GM19452 (cell line): ENCODE measurements around the gene APC2.

Source experiments
- ATAC-seq: cut with Tn5 transposase; IDR thresholded peaks from one replicate; pipeline ENCODE4 v1.9.1; 2021; ENCODE audit not compliant: unreplicated experiment

APC2 gene, protein sequence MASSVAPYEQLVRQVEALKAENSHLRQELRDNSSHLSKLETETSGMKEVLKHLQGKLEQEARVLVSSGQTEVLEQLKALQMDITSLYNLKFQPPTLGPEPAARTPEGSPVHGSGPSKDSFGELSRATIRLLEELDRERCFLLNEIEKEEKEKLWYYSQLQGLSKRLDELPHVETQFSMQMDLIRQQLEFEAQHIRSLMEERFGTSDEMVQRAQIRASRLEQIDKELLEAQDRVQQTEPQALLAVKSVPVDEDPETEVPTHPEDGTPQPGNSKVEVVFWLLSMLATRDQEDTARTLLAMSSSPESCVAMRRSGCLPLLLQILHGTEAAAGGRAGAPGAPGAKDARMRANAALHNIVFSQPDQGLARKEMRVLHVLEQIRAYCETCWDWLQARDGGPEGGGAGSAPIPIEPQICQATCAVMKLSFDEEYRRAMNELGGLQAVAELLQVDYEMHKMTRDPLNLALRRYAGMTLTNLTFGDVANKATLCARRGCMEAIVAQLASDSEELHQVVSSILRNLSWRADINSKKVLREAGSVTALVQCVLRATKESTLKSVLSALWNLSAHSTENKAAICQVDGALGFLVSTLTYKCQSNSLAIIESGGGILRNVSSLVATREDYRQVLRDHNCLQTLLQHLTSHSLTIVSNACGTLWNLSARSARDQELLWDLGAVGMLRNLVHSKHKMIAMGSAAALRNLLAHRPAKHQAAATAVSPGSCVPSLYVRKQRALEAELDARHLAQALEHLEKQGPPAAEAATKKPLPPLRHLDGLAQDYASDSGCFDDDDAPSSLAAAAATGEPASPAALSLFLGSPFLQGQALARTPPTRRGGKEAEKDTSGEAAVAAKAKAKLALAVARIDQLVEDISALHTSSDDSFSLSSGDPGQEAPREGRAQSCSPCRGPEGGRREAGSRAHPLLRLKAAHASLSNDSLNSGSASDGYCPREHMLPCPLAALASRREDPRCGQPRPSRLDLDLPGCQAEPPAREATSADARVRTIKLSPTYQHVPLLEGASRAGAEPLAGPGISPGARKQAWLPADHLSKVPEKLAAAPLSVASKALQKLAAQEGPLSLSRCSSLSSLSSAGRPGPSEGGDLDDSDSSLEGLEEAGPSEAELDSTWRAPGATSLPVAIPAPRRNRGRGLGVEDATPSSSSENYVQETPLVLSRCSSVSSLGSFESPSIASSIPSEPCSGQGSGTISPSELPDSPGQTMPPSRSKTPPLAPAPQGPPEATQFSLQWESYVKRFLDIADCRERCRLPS (N-terminal part only)

DNA sequence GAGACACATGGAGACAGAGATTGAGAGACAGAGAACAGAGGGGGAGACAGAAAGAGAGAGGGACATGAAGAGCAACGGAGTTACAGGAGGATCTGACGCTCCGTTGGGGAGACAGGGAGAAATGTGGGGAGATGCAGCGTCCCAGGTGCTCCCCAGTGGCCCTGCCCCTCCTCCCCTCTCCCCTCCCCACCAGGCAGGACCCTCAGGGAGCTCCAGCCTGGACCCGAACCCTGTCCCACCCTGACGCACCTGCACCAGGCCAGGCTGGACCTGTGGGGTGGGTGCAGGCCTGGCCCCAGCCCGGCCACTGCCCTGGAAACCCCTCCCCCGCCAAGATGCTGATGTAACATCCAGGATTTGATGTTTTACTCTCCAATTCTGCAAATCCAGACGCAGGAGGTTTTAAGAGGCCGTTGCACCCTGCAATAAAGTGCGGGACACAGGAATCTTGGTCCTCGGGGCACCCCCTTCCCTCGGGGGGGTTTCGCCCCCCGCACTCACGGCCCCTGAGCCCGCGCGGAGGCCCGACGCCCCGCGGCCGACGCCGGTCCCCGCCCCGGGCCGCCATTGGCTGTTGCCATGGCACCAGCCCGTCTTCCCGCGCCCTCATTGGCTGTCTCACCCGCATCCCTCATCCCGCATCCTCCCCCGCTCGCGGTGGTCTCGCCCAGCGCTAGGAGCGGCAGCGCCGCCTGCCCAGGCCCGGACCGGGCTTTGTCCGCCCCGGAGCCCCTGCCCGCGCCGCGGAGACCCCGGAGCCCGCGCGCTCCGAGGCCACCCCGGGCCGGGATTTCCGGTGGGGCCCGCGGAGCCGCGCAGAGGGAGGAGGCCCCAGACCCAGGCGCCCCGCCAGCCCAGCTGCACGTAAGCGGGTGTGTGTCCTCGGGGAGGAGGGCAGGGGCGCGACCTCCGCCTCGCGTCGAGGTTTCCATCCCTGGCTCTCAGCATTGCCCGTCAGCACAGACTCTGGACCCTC is at the start of gene APC2:
APC2 (plus strand) TSS at position 655 of the 976 bp plus-strand sequence. CDS start 2,881 bp downstream, outside the sequence.
- no peak for ATAC-seq

DNA sequence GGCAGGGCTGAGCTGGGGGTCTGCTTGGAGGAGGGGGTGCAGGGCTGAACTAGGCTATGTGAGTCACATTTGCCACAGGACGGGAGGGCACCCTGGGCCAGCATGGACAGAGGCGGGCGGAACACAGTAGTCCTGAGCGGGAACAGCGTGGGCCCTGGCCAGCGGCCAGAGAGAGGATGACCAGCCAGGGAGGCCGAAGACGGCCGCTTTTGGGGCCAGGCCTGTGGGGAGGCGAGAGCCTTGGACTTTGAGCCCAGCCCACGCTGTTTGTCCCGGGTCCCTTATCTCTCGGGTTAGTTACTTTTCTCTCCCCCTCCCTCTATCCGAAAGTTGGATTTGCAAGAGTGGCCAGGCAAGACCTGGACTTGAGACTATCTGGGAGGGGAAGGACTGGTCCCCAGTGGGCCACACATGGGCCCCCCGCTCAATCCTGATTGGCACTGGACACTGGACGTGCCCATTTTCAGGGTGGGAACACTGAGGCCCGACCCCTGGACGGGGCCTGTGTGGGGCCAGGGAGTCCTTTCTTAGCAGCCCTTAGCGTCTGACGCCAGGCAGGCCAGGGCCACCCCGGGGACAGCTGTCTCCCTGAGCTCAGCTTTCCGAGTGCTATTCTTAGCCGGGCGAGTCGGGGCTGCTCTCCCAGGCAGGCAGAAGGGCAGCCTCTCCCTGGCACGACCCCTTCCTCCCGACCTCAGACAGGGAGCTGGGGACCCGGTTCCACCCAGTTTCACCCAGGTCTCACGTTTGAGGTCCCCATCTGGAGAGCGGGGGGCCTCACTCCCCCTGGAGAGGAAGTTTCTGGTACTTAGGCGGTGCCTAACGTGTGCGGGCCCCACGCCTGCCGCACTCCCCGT is 49.4 kb upstream of the APC2 start:
- no peak for ATAC-seq

DNA sequence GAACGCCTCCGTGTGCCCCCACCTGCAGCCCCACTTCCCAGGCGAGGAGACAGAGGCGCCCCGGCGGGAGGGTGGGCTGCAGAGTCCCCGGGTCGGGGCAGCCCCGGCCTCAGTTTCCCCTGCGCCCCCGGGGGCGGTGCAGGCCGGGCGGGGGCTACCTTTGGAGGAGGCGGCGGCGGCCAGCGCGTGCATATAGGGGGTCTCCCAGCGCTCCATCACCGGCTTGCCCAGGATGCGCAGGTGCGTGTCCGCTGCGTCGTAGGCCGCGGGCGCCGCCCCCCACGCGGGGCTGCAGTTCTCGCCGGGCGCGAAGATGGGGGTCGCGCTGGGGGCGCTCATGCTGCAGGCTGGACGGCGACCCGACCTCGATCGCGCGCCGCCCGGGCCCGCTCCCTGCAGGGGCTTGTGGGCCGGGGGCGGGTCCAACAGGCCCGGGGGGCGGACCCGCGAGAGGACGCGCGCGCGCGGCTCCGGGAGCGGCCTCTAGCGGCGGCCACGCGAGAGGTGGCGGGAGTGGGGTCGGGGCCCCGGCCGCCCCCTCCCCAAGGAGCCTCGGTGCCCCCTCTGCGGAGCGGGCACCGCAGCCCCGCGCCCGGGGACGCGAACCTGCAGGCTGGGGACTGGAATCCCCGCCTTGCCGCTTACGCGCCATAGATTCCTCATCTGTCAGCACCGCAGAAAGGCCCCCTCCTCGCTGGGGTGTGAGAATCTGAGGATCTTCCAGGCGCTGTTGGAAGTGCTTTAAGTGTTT is 48.6 kb upstream of the APC2 start, which contains the start of gene GAMT:
GAMT (minus strand) TSS at position 405 of the 751 bp plus-strand sequence; CDS start at position 339, 66 bp downstream.
- no peak for ATAC-seq

DNA sequence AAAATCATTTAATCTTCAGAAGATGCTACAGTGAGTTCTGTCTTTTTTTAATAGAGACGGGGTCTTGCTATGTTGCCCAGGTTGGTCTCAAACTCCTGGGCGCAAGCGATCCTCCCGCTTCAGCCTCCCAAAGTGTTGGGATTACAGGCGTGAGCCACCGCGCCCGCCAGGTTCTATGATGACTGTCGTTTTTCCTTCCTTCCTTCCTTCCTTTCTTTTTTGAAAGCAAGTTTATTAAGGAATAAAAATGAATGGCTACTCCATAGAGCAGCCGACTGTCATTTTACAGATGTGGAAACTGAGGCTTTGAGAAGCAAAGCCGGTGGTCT is 48.1 kb upstream of the APC2 start:
- no peak for ATAC-seq

DNA sequence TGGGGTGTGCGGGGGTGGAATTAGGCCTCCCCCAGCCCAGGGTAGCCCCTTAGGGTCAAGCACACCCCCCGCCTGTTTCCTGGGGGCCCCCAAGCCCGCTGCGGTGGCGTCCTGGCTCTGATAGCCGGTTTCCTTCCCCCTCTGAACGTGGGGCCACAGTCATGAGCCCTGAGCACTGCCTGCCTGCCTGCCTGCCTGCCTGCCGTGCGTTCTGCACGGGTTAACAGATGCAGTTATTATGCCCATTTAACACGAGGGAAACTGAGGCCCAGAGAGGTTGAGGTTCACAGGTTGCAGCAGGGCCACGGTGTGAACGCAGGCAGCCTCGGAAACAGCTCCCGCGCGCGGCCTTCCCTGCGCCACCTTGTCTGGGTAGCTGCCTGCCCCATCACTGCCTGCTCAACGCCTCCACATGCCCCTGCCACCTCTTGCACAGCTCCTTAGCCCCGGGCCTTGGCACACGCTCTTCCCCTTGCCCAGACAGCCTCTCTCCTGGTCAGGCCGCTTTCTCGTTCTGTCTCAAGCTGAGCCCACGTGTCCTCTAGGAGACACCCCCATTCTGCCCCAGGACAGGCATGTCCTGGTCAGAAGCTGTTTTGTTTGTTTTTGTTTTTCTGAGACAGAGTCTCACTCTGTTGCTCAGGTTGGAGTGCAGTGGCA is 47.4 kb upstream of the APC2 start:
- no peak for ATAC-seq

DNA sequence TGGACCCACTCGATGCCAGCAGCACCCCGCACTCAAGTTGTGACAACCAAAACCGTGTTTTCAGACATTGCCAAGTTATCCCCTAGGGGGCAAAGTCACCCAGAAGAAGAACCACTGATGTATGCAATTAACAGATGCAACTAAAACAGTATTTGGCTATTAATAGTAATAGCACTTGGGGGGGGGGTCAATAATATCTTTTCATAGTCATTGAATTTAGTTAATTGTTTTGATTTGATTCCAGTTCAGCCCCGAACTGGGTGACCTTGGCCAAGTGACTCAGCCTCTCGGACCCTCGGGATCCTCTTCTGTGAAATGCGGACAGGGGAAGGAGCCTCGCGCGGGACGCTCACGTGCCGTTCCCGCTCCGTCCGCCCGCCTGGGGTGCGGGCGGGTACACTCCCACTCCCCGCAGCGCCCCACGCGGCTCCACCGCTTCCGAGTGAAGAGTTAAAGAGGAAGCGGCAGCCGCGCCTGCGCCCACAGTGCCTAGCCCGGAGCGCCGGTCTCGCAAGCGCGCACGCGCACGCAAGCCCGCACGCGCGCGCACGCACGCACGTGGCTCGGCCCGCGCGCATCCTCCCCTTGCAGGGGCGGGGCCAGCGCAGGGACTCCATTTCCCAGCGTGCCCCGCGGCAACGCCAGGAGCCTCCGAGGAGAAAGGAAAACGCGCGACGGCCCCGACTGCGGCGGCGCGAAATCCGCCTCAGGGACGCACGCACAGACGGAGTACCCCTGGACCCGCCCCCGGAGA is 43.0 kb upstream of the APC2 start:
- ATAC-seq = peak; percentile 78

DNA sequence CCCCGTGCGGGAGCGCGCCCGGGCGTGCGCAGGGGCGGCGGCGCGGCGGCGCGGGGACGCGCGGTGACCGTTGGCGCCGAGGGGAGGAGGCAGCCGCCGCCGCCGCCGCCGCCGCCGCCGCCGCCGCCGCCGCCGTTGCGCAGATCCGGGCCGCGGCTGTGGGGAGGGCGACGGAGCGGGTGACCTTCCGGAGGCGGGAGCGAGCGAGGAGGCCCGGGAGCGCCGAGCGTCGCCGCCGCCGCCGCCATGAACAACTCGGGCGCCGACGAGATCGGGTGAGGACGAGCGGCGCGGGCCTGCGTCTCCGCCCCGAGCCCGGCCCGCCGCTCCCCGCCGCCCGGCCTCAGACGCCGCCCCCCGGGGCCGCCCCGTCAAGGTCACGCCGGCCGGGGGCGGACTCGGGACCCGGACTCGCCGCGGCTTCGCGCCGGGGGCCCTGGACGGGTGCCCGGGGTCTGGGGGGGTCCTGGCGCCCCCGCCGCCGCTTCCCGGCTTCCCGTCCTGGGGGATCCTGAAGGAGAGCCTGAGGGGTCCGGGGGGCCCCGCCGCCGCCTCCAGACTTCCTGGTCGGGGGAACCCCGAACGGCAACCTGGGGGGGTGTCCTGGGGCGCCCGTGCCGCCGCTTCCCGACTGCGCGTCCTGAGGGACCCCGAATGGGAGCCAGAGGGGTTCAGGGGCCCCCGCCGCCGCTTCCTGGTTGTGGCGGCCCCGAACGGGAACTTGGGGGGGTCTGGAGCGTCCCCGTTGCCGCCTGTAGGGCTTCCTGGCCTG is 42.2 kb upstream of the APC2 start, which contains the start of gene DAZAP1:
DAZAP1 (plus strand) TSS at position 59 of the 772 bp plus-strand sequence; CDS start at position 247, 188 bp downstream.
- ATAC-seq = peak; percentile 29

DNA sequence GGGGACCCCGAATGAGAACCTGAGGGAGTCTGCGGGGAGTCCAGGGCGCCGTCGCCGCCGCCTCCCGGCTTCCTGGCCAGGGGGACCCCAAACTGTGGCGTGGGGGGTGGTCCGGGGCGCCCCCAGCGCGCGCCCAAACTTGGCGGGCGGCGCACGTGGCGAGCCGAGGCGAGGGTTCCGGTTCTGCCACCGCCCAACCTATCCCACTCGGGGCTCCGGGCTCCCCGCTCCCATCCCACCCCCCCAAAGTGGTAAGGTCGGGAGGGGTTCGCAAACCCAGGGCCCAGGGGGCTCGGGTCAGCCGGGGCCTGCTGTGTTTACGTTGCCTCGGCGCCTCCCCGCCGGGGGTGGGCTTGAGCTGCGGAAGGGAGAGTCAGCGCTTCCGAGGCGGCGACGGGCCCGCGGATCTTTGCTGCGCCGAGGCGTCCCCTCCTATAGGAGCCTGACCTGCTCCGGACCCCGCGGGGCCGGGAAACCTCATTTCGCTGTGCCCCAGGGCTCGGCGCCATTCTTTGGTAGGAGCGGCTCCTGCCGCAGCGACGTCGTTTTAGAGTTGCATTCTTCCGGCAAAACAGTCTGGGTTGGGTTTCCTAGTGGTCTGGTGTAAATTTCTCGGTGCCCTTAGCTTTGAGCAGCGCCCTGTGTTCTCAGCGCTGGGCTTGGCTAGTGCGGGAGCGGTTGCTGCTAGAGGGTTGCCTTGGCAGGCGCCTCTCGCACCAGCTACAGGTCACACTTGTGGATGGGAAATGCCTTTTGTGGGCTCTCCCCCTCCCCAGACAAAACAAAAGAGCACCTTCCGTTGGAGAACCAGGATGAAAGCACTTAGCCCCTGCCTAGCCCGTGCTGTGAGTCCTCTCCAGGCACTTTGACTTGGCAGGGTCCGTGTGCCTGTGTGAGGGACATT is 41.4 kb upstream of the APC2 start:
- no peak for ATAC-seq

DNA sequence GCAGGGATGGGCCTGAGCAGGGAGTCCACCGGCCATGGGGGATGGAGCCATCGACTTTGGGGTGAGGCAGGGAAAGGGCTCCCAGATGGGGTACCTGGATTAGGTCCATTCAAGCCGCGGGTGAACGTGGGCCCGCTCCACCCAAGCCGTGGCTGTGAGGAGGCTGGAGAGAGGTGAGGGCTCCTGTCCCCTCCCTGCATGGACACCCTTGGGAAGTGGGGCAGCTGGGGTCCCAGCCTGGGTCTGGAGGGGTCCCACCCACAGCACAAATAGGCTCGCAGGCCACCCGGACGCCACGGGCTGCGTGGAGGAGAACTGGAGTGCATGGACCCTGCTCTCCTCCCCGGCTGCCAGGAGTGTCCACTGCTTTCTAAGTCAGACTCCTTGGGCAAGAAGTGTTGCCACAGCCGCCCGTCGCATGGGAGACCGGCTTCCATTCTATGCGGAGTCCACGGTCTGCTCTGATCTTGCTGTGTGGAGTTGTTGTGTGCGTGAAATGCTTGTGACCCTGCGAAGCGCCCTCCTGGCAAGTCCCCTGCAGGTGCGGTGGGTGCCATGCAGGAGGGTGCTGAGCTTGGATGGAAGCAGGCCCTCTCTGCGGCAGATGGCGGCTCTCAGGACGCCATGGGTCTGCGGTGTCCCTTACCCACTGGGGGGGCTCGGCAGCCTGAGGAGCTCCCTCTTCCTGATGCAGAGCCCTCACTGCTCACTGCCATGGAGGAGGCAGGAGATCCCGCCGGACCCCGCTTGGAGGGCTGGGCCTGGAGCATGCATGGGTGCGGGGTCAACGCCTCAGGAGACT is 40.5 kb upstream of the APC2 start:
- no peak for ATAC-seq

DNA sequence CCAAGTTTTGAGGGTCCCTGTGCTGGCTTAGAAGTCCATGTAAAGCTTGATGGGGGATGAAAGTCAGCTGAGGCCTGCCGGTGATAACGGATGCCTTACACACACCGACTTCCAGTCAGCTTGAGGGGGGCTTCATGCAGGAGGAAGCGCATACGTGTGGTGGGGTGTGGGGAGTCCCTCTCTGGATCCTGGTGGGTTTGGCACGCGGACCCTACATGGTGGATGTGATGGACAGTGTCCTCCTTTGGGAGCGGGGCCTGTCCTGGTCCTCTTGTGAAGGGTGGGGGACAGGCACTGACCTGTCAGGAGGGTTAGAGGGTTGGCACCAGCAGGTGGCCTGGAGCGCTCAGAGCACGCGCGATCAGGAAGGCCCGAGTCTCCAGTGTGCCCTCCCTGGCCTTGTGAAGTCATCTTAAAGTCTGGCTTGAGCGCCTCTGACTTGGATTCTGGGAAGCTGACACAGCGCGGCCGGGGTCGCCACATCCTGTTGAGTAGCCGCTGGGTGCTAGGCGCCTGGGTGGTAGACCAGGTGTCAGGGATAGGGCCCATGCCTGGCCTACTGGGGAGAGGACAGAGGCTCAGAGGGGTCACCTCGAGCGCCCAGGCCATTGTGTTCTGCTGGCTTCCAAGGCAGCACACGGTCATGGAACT is 39.7 kb upstream of the APC2 start:
- no peak for ATAC-seq

DNA sequence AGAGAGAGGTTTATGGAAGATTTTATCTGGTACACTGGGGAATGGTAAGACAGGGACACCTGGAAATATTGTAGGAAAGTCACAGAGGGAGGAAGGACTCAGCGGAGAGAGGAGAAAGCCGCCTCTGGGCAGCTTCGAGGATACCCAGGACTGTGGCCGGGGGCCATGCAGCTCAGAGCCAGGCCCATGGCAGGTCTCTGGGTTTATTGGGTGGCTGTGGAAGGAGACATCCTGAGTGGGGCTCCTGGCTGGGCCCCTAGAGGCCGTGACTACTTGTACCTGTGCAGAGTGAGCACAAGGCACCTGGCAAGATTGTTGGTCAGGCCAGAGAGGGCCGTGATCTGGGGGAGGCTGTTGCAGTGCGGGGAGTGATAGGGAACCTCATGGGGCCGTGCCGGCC is 39.1 kb upstream of the APC2 start:
- no peak for ATAC-seq

DNA sequence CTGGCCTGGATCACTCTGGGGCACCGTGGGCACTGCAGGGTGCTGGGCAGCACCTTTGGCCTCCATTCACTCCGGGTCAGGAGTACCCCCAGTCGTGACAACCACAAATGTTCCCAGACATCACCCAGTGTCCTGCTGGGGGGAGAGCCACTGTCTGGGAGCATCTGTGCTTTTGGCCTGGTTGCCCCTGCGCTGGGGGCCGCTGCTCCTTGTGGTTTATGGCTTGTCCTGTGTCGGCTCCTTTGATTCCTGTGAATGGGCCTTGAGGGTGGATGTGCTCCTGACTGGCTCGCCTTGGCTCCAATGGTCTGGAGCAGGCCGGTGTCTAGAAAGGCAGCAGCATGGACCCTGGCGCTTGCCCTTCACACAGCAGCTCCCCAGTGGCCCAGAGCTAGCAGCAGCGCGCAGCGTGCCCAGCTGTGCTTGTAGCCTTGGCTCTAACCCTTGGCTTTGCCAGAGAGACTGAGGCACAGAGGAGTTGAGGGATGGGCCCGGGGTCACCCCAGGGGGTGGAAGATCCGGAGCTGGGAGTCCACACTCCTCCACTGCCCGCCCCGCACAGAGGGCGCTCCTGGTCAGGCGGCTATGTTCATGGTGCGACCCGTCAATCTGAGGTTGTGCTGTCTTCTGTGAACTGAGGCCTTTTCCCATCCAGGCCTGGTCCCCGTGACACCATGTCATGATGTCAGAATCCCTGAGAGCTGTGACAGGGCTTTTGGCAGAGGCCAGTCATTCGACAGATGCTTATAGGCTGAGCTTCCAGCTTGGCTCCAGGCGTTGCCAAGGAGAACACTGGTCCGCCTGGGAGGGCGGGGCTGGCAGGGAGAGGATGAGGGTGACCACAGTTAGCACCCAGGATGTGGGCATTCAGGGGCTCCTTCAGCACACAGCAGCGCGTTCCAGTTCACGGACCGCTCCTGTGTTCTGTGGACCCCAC is 38.4 kb upstream of the APC2 start:
- ATAC-seq = no peak
